HepG2 (cell line): ENCODE data around the gene TMUB1. TPM values are rescaled to one million over a fixed set of nuclear protein-coding genes. Genes with fewer than 3 reads are reported as not detected.

Source experiments
- CEBPZ ChIP-seq: IDR thresholded peaks from 2 replicates; pipeline ENCODE4 v1.6.1; 2012; ENCODE audit warnings: low read length, improper control_type of control experiment
- CENPT ChIP-seq: sonication (generic); formaldehyde crosslinking; IDR thresholded peaks from 2 replicates; pipeline ENCODE4 v1.8.0; 2022; ENCODE audit warnings: low read depth, mild to moderate bottlenecking, moderate library complexity, missing genetic modification reagents
- EZH2 ChIP-seq: conservative IDR thresholded peaks from 2 replicates; pipeline ENCODE4 v1.6.1; 2012; ENCODE audit warnings: mild to moderate bottlenecking, low read depth, low read length, moderate library complexity
- FIP1L1 ChIP-seq: fragments of 200-400 bp; formaldehyde crosslinking; IDR thresholded peaks from 2 replicates; pipeline ENCODE4 v1.6.1; 2018; ENCODE audit warnings: low read depth, mild to moderate bottlenecking, low read length, moderate library complexity, borderline replicate concordance; ENCODE audit not compliant: insufficient read depth
- GATAD2A ChIP-seq: IDR thresholded peaks from 2 replicates; pipeline ENCODE4 v1.6.1; 2016
- HMGXB4 ChIP-seq, 2 experiments: sonication (generic) in 1 of 2; formaldehyde crosslinking in 1 of 2; IDR thresholded peaks; 2 replicates each; pipeline versions ENCODE4 v1.4.0 to v1.6.1; 2018 to 2020; ENCODE audit warnings: missing genetic modification reagents in 2 of 2, borderline replicate concordance in 1 of 2, low read depth in 1 of 2, mild to moderate bottlenecking in 1 of 2, missing biosample characterization in 1 of 2
- POLR2AphosphoS2 ChIP-seq: IDR thresholded peaks from 2 replicates; pipeline ENCODE4 v1.6.1; 2011; ENCODE audit warnings: low read depth, low read length, improper control_type of control experiment
- RXRB ChIP-seq: IDR thresholded peaks from 2 replicates; pipeline ENCODE4 v1.6.1; 2016; ENCODE audit warnings: borderline replicate concordance, missing genetic modification reagents, missing compliant biosample characterization
- SNAPC2 ChIP-seq: sonication (generic); formaldehyde crosslinking; IDR thresholded peaks from 2 replicates; pipeline ENCODE4 v1.8.1; 2022; ENCODE audit warnings: mild to moderate bottlenecking, missing genetic modification reagents
- ZNF773 ChIP-seq: sonication (generic); formaldehyde crosslinking; IDR thresholded peaks from 2 replicates; pipeline ENCODE4 v1.4.0; 2020; ENCODE audit warnings: missing genetic modification reagents, borderline replicate concordance
- polyA plus RNA-seq, 8 experiments: library from polyadenylated mRNA; depleted of rRNA in 3 of 8; stranded (reverse) in 7 of 8; unstranded in 1 of 8; fragments of >200 nt; fragmentation: Illumina TruSeq in 4 of 8; extraction: Trizol in 4 of 8; gene quantifications; 2 replicates each; pipeline versions ENCODE4 v1.2.1 to v1.2.3, GENCODE V29; 2011 to 2016; ENCODE audit warnings: low read depth in 4 of 8, missing spikeins in 1 of 8, mixed read lengths in 1 of 8; ENCODE audit not compliant: insufficient read depth in 1 of 8
- total RNA-seq, 5 experiments: library from RNA; depleted of rRNA; stranded (reverse); fragments of >200 nt; fragmentation: Illumina TruSeq; extraction: Trizol; gene quantifications; 2 replicates each; pipeline ENCODE4 v1.2.3, GENCODE V29; 2016; ENCODE audit warnings: low read depth in 1 of 5
- TF ChIP-seq, protein P1 (sequence below): sonication (generic); formaldehyde crosslinking; IDR thresholded peaks from 2 replicates; pipeline ENCODE4; 2020; ENCODE audit warnings: missing genetic modification reagents, mild to moderate bottlenecking, borderline replicate concordance
- TF ChIP-seq, protein P2 (sequence below): IDR thresholded peaks from 2 replicates; pipeline ENCODE4 v1.6.1; 2016; ENCODE audit warnings: mild to moderate bottlenecking
- TF ChIP-seq, protein P3 (sequence below): sonication (generic); formaldehyde crosslinking; IDR thresholded peaks from 2 replicates; pipeline ENCODE4 v1.4.0; 2020; ENCODE audit warnings: mild to moderate bottlenecking, missing genetic modification reagents
- TF ChIP-seq, protein P4 (sequence below): sonication (generic); formaldehyde crosslinking; IDR thresholded peaks from 2 replicates; pipeline ENCODE4 v1.5.1; 2020; ENCODE audit warnings: missing genetic modification reagents, mild to moderate bottlenecking, borderline replicate concordance

Gene TMUB1
- total and polyA plus RNA-seq, 2 of the 13 experiments (the other 11 are each of a cell fraction or from before 2014, with no cell fraction given), result 44.8 to 51.6 TPM

DNA sequence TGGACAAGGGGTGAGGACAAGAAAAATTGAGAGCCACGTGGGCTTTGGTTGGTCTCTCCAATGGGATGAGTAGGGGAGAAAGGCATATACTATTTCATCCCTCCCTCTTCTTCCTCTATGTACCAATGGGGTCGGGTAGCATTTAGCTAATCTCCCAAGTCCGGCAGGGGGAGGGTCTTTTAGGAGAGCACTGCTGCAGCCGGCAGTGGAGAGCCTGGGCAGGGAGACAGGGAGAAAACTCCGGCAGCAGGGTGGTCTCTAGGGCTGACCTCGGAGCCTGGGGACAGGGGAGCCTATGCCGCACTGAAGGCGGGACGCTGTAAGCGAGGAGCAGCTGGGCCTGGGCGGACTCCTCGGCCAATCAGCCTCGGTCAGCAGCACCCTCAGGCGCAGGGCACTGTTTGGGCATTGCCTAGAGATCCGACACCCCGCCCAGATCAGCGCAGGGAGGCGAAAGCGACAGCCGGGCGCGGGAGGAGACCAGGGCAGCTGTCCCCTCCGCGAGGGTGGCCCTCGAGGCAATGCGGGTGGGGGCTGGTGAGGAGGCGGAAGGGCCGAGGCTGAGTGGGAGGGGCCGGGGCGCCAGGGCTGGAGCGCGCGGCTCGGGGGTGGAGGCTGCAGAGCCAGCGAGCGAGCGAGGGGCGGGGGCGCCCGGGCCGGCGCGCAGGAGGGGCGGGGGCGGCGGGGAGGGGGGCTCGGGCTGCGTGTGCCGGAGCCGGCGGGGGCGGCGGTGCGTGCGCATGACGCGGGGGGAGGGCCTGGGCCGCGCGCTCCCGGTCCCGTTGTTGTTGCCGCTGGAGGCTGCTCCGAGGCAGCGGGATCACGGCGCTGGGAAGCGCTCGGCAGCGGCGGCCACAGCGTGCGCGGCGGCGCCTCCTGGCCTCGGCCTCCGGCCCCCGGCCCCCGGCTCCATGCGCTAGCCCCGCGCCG is 2.7 kb upstream of the TMUB1 start, which contains the start of gene AGAP3 (continued):
- TF ChIP-seq HMGXB4 (CRISPR knock-in tag; IDR thresholded peaks at IDR 0.05; ENCODE audit: borderline replicate concordance in 1 of 2, low read depth in 1 of 2), result peak; percentile 41 to 73; a peak in 2 of 4 replicates
- 0 out of 2 replicates have a peak, but pooled peaks have one; percentile 46 for TF ChIP-seq SNAPC2 (CRISPR knock-in tag)
- TF ChIP-seq ZNF773 (CRISPR knock-in tag), result no peak
- TF ChIP-seq, protein P1, sequence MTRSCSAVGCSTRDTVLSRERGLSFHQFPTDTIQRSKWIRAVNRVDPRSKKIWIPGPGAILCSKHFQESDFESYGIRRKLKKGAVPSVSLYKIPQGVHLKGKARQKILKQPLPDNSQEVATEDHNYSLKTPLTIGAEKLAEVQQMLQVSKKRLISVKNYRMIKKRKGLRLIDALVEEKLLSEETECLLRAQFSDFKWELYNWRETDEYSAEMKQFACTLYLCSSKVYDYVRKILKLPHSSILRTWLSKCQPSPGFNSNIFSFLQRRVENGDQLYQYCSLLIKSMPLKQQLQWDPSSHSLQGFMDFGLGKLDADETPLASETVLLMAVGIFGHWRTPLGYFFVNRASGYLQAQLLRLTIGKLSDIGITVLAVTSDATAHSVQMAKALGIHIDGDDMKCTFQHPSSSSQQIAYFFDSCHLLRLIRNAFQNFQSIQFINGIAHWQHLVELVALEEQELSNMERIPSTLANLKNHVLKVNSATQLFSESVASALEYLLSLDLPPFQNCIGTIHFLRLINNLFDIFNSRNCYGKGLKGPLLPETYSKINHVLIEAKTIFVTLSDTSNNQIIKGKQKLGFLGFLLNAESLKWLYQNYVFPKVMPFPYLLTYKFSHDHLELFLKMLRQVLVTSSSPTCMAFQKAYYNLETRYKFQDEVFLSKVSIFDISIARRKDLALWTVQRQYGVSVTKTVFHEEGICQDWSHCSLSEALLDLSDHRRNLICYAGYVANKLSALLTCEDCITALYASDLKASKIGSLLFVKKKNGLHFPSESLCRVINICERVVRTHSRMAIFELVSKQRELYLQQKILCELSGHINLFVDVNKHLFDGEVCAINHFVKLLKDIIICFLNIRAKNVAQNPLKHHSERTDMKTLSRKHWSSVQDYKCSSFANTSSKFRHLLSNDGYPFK (CRISPR knock-in tag), result peak; percentile 53; the same call in 1 of the 2 replicates
- TF ChIP-seq CEBPZ, result no peak
- no peak for TF ChIP-seq FIP1L1
- TF ChIP-seq, protein P2, sequence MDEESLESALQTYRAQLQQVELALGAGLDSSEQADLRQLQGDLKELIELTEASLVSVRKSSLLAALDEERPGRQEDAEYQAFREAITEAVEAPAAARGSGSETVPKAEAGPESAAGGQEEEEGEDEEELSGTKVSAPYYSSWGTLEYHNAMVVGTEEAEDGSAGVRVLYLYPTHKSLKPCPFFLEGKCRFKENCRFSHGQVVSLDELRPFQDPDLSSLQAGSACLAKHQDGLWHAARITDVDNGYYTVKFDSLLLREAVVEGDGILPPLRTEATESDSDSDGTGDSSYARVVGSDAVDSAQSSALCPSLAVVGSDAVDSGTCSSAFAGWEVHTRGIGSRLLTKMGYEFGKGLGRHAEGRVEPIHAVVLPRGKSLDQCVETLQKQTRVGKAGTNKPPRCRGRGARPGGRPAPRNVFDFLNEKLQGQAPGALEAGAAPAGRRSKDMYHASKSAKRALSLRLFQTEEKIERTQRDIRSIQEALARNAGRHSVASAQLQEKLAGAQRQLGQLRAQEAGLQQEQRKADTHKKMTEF (CRISPR knock-in tag), result peak; percentile 78
- peak; percentile 37 for TF ChIP-seq GATAD2A (CRISPR knock-in tag)
- TF ChIP-seq, protein P3, sequence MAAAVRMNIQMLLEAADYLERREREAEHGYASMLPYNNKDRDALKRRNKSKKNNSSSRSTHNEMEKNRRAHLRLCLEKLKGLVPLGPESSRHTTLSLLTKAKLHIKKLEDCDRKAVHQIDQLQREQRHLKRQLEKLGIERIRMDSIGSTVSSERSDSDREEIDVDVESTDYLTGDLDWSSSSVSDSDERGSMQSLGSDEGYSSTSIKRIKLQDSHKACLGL (CRISPR knock-in tag), result peak; percentile 46; the same call in 1 of the 2 replicates
- 0 out of 2 replicates have a peak, but pooled peaks have one; percentile 19 for TF ChIP-seq RXRB (CRISPR knock-in tag)
- no peak for TF ChIP-seq EZH2
- no peak for TF ChIP-seq POLR2AphosphoS2
- no peak for TF ChIP-seq CENPT
- TF ChIP-seq, protein P4, sequence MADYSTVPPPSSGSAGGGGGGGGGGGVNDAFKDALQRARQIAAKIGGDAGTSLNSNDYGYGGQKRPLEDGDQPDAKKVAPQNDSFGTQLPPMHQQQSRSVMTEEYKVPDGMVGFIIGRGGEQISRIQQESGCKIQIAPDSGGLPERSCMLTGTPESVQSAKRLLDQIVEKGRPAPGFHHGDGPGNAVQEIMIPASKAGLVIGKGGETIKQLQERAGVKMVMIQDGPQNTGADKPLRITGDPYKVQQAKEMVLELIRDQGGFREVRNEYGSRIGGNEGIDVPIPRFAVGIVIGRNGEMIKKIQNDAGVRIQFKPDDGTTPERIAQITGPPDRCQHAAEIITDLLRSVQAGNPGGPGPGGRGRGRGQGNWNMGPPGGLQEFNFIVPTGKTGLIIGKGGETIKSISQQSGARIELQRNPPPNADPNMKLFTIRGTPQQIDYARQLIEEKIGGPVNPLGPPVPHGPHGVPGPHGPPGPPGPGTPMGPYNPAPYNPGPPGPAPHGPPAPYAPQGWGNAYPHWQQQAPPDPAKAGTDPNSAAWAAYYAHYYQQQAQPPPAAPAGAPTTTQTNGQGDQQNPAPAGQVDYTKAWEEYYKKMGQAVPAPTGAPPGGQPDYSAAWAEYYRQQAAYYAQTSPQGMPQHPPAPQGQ, result peak; percentile 58; the same call in 1 of the 2 replicates
